ENCODE results near the gene ITGB1.

GRCh38 chr10:32940321-32941301 lies 17.4 kb downstream of the ITGB1 start:
- TF ChIP-seq CTCF (conservative IDR thresholded peaks at IDR 0.05) = no peak
- no peak for TF ChIP-seq EZH2 (IDR thresholded peaks at IDR 0.05; ENCODE audit: low read depth)
